GM18858 (cell line): ENCODE data around the gene LGALS12.
"Not testable (repeated sequence)": the region's sequence is repeated elsewhere in the genome, so short reads cannot be mapped to it uniquely, and the experiment has no call there.

Experiments used
- ATAC-seq: cut with Tn5 transposase; IDR thresholded peaks from one replicate; pipeline ENCODE4 v1.9.1; 2021; ENCODE audit not compliant: unreplicated experiment

LGALS12 gene

GRCh38 chr11:63532799-63533475, 27.1 kb downstream of the LGALS12 start:
- ATAC-seq: no peak

DNA sequence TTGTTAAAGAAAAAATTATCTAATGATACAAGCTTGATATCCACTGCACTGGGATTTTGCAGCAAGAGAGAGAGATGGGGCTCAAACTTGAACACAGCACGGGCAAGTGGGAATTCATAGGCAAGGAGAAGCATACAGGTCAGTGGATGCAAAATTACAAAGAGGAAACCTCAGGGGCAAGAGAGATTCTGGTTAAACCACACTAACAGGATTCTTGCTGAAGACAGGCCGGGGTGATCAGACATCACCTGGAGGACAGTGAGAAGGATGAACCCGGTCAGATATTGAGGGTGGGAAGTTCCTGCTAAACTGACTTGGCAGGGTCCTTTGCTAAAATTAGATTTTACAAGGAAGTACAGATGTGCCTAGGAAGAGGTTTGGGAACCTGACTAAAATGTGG, 28.2 kb downstream of the LGALS12 start:
- ATAC-seq: no peak

- no peak for ATAC-seq
Measured at GRCh38 chr11:63534895-63535461, 29.1 kb downstream of the LGALS12 start.

- ATAC-seq: no peak
Measured at GRCh38 chr11:63535734-63536133, 29.9 kb downstream of the LGALS12 start.

- ATAC-seq: no peak
Measured at GRCh38 chr11:63536669-63537292, 30.9 kb downstream of the LGALS12 start, which contains the start of gene PLAAT4. Gene PLAAT4 (plus strand): TSS chr11:63536808. CDS start chr11:63536869, 61 bp downstream.

DNA sequence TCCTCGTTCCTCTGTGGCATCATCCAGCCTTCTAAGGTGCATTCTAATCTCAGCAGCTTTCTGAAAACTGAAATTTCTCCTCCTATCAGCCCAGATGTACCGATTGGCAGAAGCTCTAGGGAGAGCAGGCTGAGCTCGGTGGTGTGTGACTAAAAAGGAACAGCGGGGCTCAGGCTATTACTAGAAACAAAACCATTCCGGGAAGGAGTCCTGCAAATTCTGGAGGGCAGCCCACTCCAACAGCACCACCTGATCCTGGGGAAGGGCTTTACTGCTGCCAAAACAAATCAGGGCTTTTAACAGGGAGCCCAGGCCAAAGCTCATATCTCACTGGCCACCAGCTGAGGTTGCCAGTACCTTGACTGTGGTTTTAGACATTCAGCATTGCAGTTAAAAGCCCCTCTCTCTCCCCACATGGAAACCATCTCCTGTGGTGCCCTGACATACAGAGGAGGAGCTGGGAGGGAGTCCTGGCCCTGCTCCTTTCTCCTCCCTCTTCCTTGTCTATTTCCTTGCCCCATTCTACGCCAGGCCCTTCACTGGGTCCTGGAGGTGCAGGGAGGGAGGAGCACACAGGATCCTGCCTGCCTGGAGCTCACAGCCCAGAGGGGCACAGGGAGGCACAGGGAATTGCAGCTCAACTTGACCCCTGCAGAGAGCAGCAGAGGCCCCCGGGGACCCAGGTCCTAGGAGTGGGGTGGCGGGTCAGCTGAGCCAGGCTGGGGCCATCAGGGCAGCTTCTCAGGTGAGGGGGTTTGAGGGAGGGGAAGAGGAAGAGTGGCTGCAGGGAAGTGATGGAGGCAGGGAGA, 31.6 kb downstream of the LGALS12 start:
- no peak for ATAC-seq

- not testable (repeated sequence) for ATAC-seq
Measured at GRCh38 chr11:63542506-63542905, 36.6 kb downstream of the LGALS12 start.

DNA sequence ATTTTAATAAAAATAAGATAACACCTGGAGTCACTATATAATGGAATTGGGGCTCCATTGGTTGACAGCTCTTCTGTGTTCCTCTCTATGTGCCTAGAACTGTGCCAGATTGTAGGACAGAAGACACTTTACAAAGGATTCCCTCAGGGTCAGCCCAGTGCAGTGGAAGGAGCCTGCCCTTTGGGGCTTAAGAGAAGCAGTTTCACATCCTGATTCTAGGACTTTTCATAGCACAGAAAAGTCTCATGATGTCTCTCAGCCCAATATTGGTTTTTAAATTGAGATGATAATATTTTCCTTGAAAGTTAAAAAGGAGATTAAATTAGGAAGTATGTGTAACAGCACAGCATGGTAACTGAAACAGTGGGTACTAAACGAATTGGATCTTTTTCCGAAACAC, 37.8 kb downstream of the LGALS12 start:
- ATAC-seq: no peak

- ATAC-seq: no peak
Measured at GRCh38 chr11:63547061-63547460, 41.2 kb downstream of the LGALS12 start.

DNA sequence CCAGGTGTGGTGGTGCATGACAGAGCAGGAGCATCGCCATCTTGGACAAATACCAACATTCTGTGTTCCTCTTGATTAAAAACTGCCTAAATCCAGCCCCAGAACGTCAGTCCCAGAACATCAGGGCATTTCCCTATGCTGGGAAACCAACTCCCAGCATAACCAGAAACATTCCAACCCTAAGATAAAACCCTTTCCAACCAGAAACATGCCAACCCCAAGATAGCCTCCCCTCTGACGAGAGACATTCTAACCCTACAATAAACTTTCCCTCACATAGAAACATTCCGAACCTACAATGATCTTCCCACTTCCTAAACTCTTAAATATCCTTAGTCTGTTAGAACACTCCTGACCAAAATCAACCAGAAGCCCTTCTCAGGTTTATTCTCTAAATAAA, 42.3 kb downstream of the LGALS12 start:
- no peak for ATAC-seq

DNA sequence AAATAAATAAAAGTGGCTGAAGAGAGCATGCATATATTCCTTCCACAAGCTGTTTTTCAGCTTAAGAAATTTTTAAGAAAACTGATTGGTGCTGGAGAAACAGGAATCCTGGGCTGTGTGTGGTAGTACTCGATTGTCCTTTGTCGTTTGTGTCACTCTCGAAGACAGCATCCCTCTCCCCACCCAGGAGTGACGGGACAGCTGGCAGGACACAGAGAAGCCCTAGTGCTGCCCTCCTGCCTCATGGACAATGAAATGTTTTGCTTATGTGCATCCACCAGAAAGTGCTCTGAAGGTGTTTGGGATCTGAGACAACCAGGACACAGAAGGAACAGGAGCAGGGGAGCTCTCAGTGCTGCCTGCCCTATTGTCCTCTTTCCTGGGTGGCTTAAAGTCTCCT, 43.5 kb downstream of the LGALS12 start:
- no peak for ATAC-seq

DNA sequence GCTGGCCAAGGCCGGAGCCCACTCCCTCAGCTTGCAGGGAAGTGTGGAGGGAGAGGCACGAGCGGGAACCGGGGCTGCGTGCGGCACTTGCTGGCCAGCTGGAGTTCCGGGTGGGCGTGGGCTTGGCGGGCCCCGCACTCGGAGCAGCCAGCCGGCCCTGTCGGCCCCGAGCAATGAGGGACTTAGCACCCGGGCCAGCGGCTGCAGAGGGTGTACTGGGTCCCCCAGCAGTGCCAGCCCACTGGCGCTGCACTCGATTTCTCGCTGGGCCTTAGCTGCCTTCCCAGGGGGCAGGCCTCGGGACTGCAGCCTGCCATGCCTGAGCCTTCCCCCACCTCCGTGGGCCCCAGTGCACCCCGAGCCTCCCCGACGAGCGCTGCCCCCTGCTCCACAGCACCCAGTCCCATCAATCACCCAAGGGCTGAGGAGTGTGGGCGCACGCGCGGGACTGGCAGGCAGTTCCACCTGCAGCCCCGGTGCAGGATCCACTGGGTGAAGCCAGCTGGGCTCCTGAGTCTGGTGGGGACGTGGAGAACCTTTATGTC, 44.3 kb downstream of the LGALS12 start:
- not testable (repeated sequence) for ATAC-seq

DNA sequence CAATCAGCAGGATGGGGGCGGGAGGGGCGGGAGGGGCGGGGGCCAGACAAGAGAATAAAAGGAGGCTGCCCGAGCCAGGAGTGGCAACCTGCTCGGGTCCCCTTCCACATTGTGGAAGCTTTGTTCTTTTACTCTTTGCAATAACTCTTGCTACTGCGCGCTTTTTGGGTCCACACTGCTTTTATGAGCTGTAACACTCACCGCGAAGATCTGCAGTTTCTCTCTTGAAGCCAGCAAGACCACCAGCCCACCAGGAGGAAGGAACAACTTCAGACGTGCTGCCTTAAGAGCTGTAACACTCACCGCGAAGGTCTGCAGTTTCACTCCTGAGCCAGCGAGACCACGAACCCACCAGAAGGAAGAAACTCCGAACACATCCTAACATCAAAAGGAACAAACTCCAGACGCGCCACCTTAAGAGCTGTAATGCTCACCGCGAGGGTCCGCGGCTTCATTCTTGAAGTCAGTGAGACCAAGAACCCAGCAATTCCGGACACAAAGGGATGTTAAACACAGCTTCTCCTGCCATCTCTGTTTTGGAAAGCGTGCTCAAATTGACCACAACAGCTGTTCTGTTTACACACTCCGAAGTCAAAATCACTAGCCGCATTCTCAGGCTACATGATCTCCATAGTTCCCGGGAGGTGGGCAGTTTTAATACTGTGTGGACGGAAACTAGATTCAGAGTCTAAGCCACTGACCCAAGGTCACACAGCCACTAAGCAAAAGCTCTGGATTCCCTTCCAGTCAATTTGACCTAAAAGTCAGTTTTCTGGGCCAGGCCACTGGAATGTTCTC, 45.4 kb downstream of the LGALS12 start:
- ATAC-seq: no peak

GRCh38 chr11:63551889-63552266, 46.0 kb downstream of the LGALS12 start:
- ATAC-seq: no peak

GRCh38 chr11:63552921-63553320, 47.0 kb downstream of the LGALS12 start:
- ATAC-seq: no peak

DNA sequence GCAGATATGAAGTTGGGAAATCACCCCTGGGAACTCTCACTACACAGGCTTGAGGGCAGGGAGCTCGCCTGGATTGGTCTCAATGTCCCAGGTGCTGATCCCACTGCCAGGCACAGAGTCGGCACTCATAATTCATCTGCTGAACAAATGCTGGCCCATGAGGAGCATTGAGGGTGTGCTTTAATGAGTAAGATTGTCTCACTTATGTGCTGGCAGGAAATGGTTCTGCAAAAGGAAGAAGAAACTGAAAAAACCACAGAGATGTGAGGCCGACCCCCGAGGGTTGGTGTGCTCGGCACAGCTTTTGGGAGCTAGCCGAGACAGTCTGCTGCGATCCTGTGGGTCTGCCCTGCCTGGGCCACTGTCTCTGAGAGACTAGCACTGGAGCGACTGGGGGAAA, 47.9 kb downstream of the LGALS12 start:
- ATAC-seq: peak; percentile 76

DNA sequence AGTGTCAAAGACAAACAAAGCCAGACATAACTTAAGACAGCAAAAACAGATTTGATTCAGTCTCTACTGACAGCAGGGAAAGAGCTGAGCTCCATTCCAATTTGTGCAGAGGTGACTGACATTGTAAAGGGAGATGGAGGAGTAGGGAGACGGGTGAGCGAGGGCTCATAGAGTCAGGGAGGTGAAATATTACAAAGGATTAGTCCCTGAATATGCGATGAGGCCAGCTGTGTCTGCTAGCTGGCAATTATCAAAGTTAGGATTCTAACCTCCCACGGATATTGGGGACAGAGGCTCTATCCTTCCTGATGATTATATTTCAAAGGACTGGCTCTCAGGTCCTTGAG, 49.0 kb downstream of the LGALS12 start:
- ATAC-seq: no peak

- no peak for ATAC-seq
Measured at GRCh38 chr11:63556404-63557013, 50.6 kb downstream of the LGALS12 start.

- no peak for ATAC-seq
Measured at GRCh38 chr11:63557570-63557969, 51.7 kb downstream of the LGALS12 start.

- ATAC-seq: no peak
Measured at GRCh38 chr11:63558459-63559157, 52.7 kb downstream of the LGALS12 start.
